Cardiac fibroblast (primary cell): ENCODE measurements around the gene GLIS1.

Source experiments
- DNase-seq, 2 donors: peaks; one replicate each; pipeline versions ENCODE4 v3.0.0 to v3.0.0-alpha.2; 2010; ENCODE audit warnings: low read depth in 2 of 2
- H3K4me3 ChIP-seq, 2 donors: replicated peaks in 1 of 2; 1 replicate in 1 of 2; 2 replicates in 1 of 2; pipeline ENCODE4 v1.5.1; 2011; ENCODE audit warnings: low read depth in 2 of 2, low read length in 2 of 2, mild to moderate bottlenecking in 2 of 2, moderate library complexity in 1 of 2
- CTCF ChIP-seq: IDR thresholded peaks from one replicate; pipeline ENCODE4 v1.5.1; 2011; ENCODE audit warnings: low read depth, mild to moderate bottlenecking, low read length, inconsistent platforms

The GLIS1 gene

GRCh38 chr1:53615101-53615500 is 123.9 kb downstream of the GLIS1 start:
- H3K4me3 ChIP-seq: no peak overlapping the region
- no peak for TF ChIP-seq CTCF
- no peak for DNase-seq

- H3K4me3 ChIP-seq: no peak overlapping the region
- TF ChIP-seq CTCF: no peak
- DNase-seq: no peak
Measured at GRCh38 chr1:53614231-53615021, 124.5 kb downstream of the GLIS1 start.

- no peak for DNase-seq
- TF ChIP-seq CTCF: no peak
Measured at GRCh38 chr1:53608676-53609075, 130.3 kb downstream of the GLIS1 start.

GRCh38 chr1:53608071-53608470 is 130.9 kb downstream of the GLIS1 start:
- no peak for DNase-seq
- TF ChIP-seq CTCF: no peak

More at GRCh38 chr1:53608676-53609075, 130.3 kb downstream of the GLIS1 start:
- H3K4me3 ChIP-seq: no peak overlapping the region

GRCh38 chr1:53606651-53607051 is 132.3 kb downstream of the GLIS1 start:
- no peak for DNase-seq
- no peak for TF ChIP-seq CTCF
- no peak overlapping the region for H3K4me3 ChIP-seq

More at GRCh38 chr1:53608071-53608470, 130.9 kb downstream of the GLIS1 start:
- no peak overlapping the region for H3K4me3 ChIP-seq

GRCh38 chr1:53606197-53606596 is 132.8 kb downstream of the GLIS1 start:
- no peak overlapping the region for H3K4me3 ChIP-seq
- TF ChIP-seq CTCF: no peak
- no peak for DNase-seq
